WTC11 (cell line): Measurements from ENCODE around the gene TMEM178B. TPM values are rescaled to one million over a fixed set of nuclear protein-coding genes. Genes with fewer than 3 reads are reported as not detected.

ENCODE experiments used
- ATAC-seq: fragments of 200-7000 bp; cut with Tn5 transposase; 2 replicates; pipeline ENCODE4 v1.10.0; 2021; ENCODE audit warnings: mild to moderate bottlenecking, moderate library complexity
- CTCF ChIA-PET: fragments of 300-600 bp; sonication (Branson Sonifier 250); formaldehyde crosslinking; loops from one replicate; lab custom pipeline; 2021; ENCODE audit warnings: antibody characterized with exemption; lab: Charles Lee
- POLR2A ChIA-PET: fragments of 350-600 bp; sonication (Branson Sonifier 250); formaldehyde crosslinking; loops from one replicate; lab custom pipeline; 2021; ENCODE audit warnings: antibody characterized with exemption; lab: Charles Lee
- DNase-seq: peaks from one replicate; pipeline ENCODE4 v3.0.0; 2021; ENCODE audit warnings: low spot score
- H3K27ac Mint-ChIP-seq: 2 replicates; pipeline ENCODE4 v1.8.0; 2021; ENCODE audit warnings: mixed read lengths
- H3K27me3 Mint-ChIP-seq: 2 replicates; pipeline ENCODE4 v1.8.0; 2021; ENCODE audit warnings: low read depth, mild to moderate bottlenecking, moderate library complexity, mixed read lengths
- H3K36me3 Mint-ChIP-seq: 2 replicates; pipeline ENCODE4 v1.8.0; 2021; ENCODE audit warnings: mixed read lengths
- H3K4me1 Mint-ChIP-seq: 2 replicates; pipeline ENCODE4 v1.8.0; 2022; ENCODE audit warnings: mixed read lengths
- H3K4me3 Mint-ChIP-seq: 2 replicates; pipeline ENCODE4 v1.8.0; 2021; ENCODE audit warnings: mild to moderate bottlenecking, moderate library complexity, mixed read lengths
- H3K9me3 Mint-ChIP-seq: 2 replicates; pipeline ENCODE4 v1.8.0; 2021; ENCODE audit warnings: mixed read lengths
- CBFB ChIP-seq: sonication (generic); formaldehyde crosslinking; IDR thresholded peaks from 2 replicates; pipeline ENCODE4 v1.8.1; 2022; ENCODE audit warnings: mild to moderate bottlenecking, low read depth, missing genetic modification reagents
- ETV6 ChIP-seq: sonication (generic); formaldehyde crosslinking; IDR thresholded peaks from 2 replicates; pipeline ENCODE4 v1.8.1; 2022; ENCODE audit warnings: mild to moderate bottlenecking, missing genetic modification reagents
- GTF2I ChIP-seq: fragments of 250-450 bp; sonication (Bioruptor Pico); conservative IDR thresholded peaks from 2 replicates; pipeline ENCODE4 v1.4.0; 2021; ENCODE audit warnings: mild to moderate bottlenecking
- JAZF1 ChIP-seq: fragments of 250-450 bp; sonication (Bioruptor Pico); IDR thresholded peaks from 2 replicates; pipeline ENCODE4 v1.9.0; 2021; ENCODE audit warnings: moderate library complexity, mild to moderate bottlenecking, inconsistent platforms
- MXD4 ChIP-seq: fragments of 250-450 bp; sonication (Bioruptor Pico); IDR thresholded peaks from 2 replicates; pipeline ENCODE4 v1.8.0; 2021; ENCODE audit warnings: mild to moderate bottlenecking, moderate library complexity, borderline replicate concordance
- NFE2L1 ChIP-seq: sonication (generic); formaldehyde crosslinking; IDR thresholded peaks from 2 replicates; pipeline ENCODE4 v1.8.1; 2023; ENCODE audit warnings: missing genetic modification reagents
- NR1H2 ChIP-seq: sonication (generic); formaldehyde crosslinking; IDR thresholded peaks from 2 replicates; pipeline ENCODE4 v1.9.0; 2021; ENCODE audit warnings: mild to moderate bottlenecking, moderate library complexity, missing genetic modification reagents
- NR2C2 ChIP-seq: sonication (generic); formaldehyde crosslinking; IDR thresholded peaks from 2 replicates; pipeline ENCODE4 v1.8.0; 2022; ENCODE audit warnings: mild to moderate bottlenecking, missing genetic modification reagents
- SMAD4 ChIP-seq: sonication (generic); formaldehyde crosslinking; IDR thresholded peaks from 2 replicates; pipeline ENCODE4 v1.8.0; 2022; ENCODE audit warnings: mild to moderate bottlenecking, missing genetic modification reagents
- TEAD1 ChIP-seq: sonication (generic); formaldehyde crosslinking; IDR thresholded peaks from 2 replicates; pipeline ENCODE4 v1.8.0; 2022; ENCODE audit warnings: mild to moderate bottlenecking, missing genetic modification reagents
- TP53 ChIP-seq: sonication (generic); formaldehyde crosslinking; IDR thresholded peaks from 2 replicates; pipeline ENCODE4 v1.8.1; 2023; ENCODE audit warnings: mild to moderate bottlenecking, missing genetic modification reagents
- total RNA-seq: library from RNA; stranded (reverse); gene quantifications from 3 replicates; pipeline ENCODE4 v1.2.3, GENCODE V29; 2021
- TF ChIP-seq, protein P1 (sequence below): sonication (generic); formaldehyde crosslinking; IDR thresholded peaks from 2 replicates; pipeline ENCODE4 v1.8.1; 2023; ENCODE audit warnings: mild to moderate bottlenecking, missing genetic modification reagents, moderate library complexity
- TF ChIP-seq, protein P2 (sequence below): fragments of 250-450 bp; sonication (Bioruptor Pico); IDR thresholded peaks from 2 replicates; pipeline ENCODE4 v1.9.0; 2021; ENCODE audit warnings: mild to moderate bottlenecking, borderline replicate concordance
- TF ChIP-seq, protein P3 (sequence below): fragments of 250-450 bp; sonication (Bioruptor Pico); IDR thresholded peaks from 2 replicates; pipeline ENCODE4 v1.8.0; 2021; ENCODE audit warnings: mild to moderate bottlenecking
- TF ChIP-seq, protein P4 (sequence below): fragments of 250-450 bp; sonication (Bioruptor Pico); conservative IDR thresholded peaks from 2 replicates; pipeline ENCODE4 v1.9.0; 2021; ENCODE audit warnings: mild to moderate bottlenecking
- TF ChIP-seq, protein P5 (sequence below): sonication (generic); formaldehyde crosslinking; IDR thresholded peaks from 2 replicates; pipeline ENCODE4 v1.8.1; 2023; ENCODE audit warnings: mild to moderate bottlenecking, missing genetic modification reagents, moderate library complexity
- TF ChIP-seq, protein P6 (sequence below): sonication (generic); formaldehyde crosslinking; conservative IDR thresholded peaks from 2 replicates; pipeline ENCODE4 v1.8.1; 2022; ENCODE audit warnings: mild to moderate bottlenecking, missing genetic modification reagents
- TF ChIP-seq, protein P7 (sequence below): sonication (generic); formaldehyde crosslinking; IDR thresholded peaks from 2 replicates; pipeline ENCODE4 v1.8.1; 2022; ENCODE audit warnings: mild to moderate bottlenecking, missing genetic modification reagents, moderate library complexity, borderline replicate concordance
- TF ChIP-seq, protein P8 (sequence below): sonication (generic); formaldehyde crosslinking; IDR thresholded peaks from 2 replicates; pipeline ENCODE4 v1.8.0; 2022; ENCODE audit warnings: mild to moderate bottlenecking, missing genetic modification reagents

Gene TMEM178B
- total RNA-seq, 1 experiment from 2014 or later = 20.4 TPM

DNA sequence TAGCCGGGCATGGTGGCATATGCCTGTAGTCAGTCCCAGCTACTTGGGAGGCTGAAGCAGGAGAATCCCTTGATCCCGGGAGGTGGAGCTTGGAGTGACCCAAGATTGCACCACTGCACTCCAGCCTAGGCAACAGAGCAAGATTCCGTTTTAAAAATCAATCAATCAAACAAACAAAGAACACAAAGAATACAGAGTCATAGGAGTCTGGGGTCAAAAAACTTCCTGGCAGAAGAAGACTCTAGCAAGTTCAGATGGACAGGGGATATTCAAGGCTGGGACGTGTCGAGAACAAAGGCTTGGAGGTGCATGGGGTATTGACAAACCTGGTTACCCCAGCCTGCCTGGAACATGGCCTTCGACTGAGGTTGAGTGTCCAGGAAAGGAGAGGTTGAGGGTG lies 248.5 kb downstream of the TMEM178B start (continued):
- TF ChIP-seq, protein P1, sequence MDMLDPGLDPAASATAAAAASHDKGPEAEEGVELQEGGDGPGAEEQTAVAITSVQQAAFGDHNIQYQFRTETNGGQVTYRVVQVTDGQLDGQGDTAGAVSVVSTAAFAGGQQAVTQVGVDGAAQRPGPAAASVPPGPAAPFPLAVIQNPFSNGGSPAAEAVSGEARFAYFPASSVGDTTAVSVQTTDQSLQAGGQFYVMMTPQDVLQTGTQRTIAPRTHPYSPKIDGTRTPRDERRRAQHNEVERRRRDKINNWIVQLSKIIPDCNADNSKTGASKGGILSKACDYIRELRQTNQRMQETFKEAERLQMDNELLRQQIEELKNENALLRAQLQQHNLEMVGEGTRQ (CRISPR knock-in tag) = no peak
- TF ChIP-seq, protein P2, sequence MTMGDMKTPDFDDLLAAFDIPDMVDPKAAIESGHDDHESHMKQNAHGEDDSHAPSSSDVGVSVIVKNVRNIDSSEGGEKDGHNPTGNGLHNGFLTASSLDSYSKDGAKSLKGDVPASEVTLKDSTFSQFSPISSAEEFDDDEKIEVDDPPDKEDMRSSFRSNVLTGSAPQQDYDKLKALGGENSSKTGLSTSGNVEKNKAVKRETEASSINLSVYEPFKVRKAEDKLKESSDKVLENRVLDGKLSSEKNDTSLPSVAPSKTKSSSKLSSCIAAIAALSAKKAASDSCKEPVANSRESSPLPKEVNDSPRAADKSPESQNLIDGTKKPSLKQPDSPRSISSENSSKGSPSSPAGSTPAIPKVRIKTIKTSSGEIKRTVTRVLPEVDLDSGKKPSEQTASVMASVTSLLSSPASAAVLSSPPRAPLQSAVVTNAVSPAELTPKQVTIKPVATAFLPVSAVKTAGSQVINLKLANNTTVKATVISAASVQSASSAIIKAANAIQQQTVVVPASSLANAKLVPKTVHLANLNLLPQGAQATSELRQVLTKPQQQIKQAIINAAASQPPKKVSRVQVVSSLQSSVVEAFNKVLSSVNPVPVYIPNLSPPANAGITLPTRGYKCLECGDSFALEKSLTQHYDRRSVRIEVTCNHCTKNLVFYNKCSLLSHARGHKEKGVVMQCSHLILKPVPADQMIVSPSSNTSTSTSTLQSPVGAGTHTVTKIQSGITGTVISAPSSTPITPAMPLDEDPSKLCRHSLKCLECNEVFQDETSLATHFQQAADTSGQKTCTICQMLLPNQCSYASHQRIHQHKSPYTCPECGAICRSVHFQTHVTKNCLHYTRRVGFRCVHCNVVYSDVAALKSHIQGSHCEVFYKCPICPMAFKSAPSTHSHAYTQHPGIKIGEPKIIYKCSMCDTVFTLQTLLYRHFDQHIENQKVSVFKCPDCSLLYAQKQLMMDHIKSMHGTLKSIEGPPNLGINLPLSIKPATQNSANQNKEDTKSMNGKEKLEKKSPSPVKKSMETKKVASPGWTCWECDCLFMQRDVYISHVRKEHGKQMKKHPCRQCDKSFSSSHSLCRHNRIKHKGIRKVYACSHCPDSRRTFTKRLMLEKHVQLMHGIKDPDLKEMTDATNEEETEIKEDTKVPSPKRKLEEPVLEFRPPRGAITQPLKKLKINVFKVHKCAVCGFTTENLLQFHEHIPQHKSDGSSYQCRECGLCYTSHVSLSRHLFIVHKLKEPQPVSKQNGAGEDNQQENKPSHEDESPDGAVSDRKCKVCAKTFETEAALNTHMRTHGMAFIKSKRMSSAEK (CRISPR knock-in tag) = no peak
- TF ChIP-seq, protein P3, sequence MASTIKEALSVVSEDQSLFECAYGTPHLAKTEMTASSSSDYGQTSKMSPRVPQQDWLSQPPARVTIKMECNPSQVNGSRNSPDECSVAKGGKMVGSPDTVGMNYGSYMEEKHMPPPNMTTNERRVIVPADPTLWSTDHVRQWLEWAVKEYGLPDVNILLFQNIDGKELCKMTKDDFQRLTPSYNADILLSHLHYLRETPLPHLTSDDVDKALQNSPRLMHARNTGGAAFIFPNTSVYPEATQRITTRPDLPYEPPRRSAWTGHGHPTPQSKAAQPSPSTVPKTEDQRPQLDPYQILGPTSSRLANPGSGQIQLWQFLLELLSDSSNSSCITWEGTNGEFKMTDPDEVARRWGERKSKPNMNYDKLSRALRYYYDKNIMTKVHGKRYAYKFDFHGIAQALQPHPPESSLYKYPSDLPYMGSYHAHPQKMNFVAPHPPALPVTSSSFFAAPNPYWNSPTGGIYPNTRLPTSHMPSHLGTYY (CRISPR knock-in tag) = no peak
- TF ChIP-seq MXD4 (CRISPR knock-in tag) = no peak
- TF ChIP-seq CBFB = no peak
- TF ChIP-seq, all 79 proteins: peak for 0

DNA sequence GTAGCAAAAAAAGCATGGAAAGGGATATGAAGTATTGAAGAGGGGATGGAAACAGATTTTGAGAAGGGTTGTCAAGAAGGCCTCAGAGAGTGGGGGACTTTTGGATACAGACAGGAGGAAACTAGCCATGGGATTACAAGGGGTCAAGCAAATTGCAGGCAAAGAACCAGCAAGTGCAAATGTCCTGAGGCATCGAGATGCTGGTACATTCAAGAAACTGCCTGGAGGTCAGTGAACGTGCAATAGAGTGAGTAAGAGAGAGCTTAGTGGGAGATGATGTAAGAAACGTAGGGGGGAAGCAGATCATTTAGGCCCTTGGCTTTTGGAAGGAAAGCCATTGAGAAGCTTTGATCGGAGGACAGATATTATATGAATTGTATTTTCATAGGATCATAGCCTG lies 250.0 kb downstream of the TMEM178B start:
- ChIA-PET POLR2A (no interaction called here), CTCF (interaction anchor here (0.6 to 0.7 kb wide), 2 partner anchors 83 to 326 kb away, joined by 3 read pairs; no protein-coding TSS in a partner anchor)
- TF ChIP-seq GTF2I (CRISPR knock-in tag) (peak; percentile 87), TP53 (CRISPR knock-in tag) (no peak), SMAD4 (CRISPR knock-in tag) (no peak), NFE2L1 (no peak)
- no peak for ATAC-seq
- H3K27ac Mint-ChIP-seq = no peak overlapping the region
- no peaks in the 10 kb centered on the region for H3K36me3 Mint-ChIP-seq
- peaks cover 28% of the 10 kb centered on the region for H3K4me1 Mint-ChIP-seq
- H3K9me3 Mint-ChIP-seq = peaks cover 12% of the 10 kb centered on the region
- DNase-seq = no peak
- H3K4me3 Mint-ChIP-seq = no peak overlapping the region
- H3K27me3 Mint-ChIP-seq = no peaks in the 10 kb centered on the region

DNA sequence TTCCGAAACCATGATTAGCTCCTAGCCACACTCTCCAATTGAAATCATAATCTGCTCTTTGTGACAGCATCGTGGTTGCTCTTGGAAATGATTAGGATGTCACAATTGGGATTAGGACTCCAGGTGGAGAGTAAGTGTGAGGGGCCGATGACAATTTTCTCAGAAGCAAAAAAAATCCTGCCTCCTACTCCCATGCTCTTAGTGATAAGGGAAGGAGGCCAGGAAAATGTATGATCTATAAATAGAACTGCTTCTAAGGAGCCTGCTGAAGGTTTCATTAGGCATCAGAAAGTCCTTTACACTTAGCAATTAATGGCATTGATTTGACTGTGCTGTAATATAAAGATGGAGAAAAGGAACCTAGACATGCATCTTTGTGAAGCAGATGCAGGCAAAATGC lies 251.0 kb downstream of the TMEM178B start:
- Mint-ChIP-seq H3K27ac (no peak overlapping the region), H3K27me3 (no peaks in the 10 kb centered on the region), H3K4me1 (peaks cover 28% of the 10 kb centered on the region), H3K36me3 (no peaks in the 10 kb centered on the region), H3K4me3 (no peak overlapping the region), H3K9me3 (peaks cover 10% of the 10 kb centered on the region)
- DNase-seq (no peak), ATAC-seq (no peak)
- CTCF ChIA-PET = interaction anchor here (0.6 kb wide), 1 partner anchor 135 kb away, joined by 3 read pairs; no protein-coding TSS in a partner anchor
- POLR2A ChIA-PET = interaction anchor here (0.6 kb wide), 1 partner anchor 253 kb away, joined by 3 read pairs; no protein-coding TSS in a partner anchor
- TF ChIP-seq, protein P4, sequence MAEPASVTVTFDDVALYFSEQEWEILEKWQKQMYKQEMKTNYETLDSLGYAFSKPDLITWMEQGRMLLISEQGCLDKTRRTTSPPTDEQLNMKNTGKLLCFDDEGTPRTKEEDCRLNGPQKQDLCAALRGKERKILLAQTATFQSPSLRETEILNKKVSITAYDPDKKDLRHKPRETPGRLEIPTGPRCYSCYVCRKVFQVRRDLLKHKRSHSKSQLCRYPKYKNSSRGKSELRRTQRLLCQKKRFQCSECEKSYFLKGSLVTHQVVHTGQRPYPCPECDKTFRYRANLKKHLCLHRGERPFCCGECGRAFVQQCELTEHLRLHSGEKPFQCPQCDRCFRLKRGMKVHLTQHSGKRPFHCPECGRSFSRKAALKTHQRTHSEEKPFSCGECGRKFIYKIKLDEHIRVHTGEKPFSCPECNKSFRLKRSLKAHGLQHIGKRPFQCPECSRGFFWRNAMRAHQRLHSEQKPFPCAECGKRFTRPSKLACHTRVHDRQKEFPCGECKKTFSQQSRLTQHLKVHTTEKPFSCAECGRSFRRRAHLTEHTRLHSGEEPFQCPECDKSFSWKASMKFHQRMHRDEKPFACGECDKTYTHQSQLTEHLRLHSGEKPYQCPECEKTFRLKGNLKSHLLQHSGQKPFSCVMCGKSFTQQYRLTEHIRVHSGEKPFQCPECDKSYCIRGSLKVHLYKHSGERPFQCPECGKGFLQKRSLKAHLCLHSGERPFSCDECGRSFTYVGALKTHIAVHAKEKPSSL (CRISPR knock-in tag) = no peak
- TF ChIP-seq JAZF1 (CRISPR knock-in tag) = no peak
- TF ChIP-seq ETV6 (CRISPR knock-in tag) = no peak
- TF ChIP-seq TEAD1 (CRISPR knock-in tag) = no peak
- TF ChIP-seq, protein P5, sequence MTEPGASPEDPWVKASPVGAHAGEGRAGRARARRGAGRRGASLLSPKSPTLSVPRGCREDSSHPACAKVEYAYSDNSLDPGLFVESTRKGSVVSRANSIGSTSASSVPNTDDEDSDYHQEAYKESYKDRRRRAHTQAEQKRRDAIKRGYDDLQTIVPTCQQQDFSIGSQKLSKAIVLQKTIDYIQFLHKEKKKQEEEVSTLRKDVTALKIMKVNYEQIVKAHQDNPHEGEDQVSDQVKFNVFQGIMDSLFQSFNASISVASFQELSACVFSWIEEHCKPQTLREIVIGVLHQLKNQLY (CRISPR knock-in tag) = no peak
- TF ChIP-seq NR1H2 (CRISPR knock-in tag) = no peak
- no peak for TF ChIP-seq NR2C2 (CRISPR knock-in tag)
- TF ChIP-seq, protein P6, sequence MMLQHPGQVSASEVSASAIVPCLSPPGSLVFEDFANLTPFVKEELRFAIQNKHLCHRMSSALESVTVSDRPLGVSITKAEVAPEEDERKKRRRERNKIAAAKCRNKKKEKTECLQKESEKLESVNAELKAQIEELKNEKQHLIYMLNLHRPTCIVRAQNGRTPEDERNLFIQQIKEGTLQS = no peak
- TF ChIP-seq, protein P7, sequence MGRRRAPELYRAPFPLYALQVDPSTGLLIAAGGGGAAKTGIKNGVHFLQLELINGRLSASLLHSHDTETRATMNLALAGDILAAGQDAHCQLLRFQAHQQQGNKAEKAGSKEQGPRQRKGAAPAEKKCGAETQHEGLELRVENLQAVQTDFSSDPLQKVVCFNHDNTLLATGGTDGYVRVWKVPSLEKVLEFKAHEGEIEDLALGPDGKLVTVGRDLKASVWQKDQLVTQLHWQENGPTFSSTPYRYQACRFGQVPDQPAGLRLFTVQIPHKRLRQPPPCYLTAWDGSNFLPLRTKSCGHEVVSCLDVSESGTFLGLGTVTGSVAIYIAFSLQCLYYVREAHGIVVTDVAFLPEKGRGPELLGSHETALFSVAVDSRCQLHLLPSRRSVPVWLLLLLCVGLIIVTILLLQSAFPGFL (CRISPR knock-in tag) = no peak
- TF ChIP-seq, protein P8, sequence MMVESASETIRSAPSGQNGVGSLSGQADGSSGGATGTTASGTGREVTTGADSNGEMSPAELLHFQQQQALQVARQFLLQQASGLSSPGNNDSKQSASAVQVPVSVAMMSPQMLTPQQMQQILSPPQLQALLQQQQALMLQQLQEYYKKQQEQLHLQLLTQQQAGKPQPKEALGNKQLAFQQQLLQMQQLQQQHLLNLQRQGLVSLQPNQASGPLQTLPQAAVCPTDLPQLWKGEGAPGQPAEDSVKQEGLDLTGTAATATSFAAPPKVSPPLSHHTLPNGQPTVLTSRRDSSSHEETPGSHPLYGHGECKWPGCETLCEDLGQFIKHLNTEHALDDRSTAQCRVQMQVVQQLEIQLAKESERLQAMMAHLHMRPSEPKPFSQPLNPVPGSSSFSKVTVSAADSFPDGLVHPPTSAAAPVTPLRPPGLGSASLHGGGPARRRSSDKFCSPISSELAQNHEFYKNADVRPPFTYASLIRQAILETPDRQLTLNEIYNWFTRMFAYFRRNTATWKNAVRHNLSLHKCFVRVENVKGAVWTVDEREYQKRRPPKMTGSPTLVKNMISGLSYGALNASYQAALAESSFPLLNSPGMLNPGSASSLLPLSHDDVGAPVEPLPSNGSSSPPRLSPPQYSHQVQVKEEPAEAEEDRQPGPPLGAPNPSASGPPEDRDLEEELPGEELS (CRISPR knock-in tag) = no peak
